ENCODE data around the gene DKK3.

The DKK3 gene

DNA sequence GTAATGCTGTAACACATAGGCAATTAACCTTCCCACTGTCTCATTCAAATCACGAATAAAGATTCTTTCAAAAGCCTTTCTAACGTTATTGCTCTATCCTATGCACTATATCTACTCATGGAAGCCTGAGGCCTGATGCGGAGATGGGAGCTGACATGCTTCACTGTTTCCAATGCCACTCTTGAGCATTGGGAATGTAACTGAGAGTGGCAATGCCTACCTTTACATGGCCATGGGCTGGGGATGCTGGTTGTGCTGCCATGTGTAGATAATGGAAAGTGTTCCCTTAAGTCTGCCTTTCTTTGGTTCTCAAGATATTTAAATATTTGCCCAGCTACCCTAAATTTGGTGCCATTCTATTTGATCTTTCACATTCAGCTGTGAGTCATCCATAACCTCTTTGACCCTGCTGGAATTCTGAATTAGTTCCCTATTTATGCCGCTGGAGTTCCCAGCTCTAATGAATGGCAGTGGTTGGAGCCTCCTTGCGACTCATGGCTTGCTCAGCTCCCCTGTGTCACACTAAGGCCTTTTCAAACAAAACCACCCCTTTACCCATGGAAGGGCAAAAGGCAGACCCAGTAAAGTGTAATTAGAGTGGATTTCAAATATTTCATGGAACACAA lies 21.4 kb upstream of the DKK3 start:
- no peak for DNase-seq (ENCODE audit: low spot score)

- DNase-seq (ENCODE audit: low spot score): no peak
These were observed 20.7 kb upstream of the DKK3 start for GRCh38 chr11:12029119-12029518.

DNA sequence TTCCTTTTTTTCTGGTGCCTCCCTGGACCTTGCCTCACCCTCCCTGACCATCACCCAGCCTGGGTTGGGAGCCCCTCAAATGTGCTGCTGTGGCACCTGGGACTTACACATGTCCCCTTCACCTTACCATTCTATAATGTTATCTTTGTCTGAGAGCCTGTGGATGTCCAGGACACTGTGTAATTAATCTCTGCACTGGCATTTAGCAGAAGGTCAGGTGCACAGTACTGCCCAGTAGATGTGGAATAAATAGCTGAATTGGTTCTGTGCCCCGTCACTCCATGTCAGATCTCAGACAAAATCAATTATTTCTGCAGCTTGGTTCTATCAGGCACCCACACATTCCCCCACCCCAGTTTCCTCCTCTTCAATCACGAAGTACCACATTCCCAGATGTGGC lies 19.9 kb upstream of the DKK3 start:
- no peak for DNase-seq (ENCODE audit: low spot score)

- DNase-seq (ENCODE audit: low spot score): no peak
These were observed 18.1 kb upstream of the DKK3 start for GRCh38 chr11:12026331-12027211.

GRCh38 chr11:12024254-12024926 lies 16.0 kb upstream of the DKK3 start:
- no peak for DNase-seq (ENCODE audit: low spot score)

DNA sequence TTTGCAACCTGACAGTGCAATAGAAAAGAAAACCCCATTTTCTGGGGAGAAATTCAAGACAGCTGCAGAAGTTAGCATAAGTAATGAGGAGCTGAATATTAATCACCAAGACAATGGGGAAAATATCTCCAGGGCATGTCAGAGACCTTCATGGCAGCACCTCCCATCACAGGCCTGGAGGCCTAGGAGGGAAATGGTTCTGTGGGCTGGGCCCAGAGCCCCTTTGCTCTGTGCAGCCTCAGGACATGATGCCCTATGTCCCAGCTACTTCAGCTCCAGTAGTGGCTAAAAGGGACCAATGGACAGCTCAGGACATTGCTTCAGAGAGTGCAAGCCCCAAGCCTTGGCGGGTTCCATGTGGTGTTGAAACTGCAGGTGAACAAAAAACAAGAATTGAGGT lies 14.6 kb upstream of the DKK3 start:
- DNase-seq (ENCODE audit: low spot score): no peak

DNA sequence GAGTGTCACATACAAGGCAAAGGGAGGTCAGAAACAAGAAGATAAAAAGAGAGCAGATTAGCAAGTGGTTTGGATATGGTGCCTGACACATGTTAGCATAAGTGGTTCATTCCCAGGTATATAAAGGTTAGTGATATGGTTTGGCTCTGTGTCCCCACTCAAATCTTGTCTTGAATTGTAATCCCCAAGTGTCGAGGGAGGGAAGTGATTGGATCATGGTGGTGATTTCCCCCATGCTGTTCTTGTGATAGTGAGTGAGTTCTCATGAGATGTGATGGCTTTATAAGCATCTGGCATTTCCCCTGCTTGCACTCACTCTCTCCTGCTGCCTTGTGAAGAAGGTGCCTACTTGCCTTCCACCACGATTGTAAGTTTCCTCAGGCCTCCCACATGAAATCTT lies 12.1 kb upstream of the DKK3 start:
- no peak for DNase-seq (ENCODE audit: low spot score)

GRCh38 chr11:12019866-12020416 lies 11.5 kb upstream of the DKK3 start:
- DNase-seq (ENCODE audit: low spot score): no peak

DNA sequence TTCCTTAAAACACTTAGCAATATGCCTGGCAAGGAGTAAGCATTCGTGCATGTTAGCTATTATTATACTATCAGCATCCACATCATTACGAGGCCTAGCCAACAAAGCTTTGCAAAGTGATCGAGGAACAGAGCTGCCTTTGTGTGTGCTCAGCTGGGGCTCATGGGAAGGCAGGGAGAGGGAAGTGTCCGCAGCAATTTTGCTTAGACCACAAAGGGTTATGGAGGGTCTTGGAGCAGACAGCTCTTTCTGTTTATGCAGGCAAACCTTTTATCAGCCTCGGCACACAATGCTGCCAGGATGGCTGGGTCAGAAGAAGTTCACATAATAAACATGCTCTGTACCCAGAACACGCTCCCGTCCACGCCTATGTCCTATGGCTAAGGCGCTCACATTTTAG lies 10.9 kb upstream of the DKK3 start:
- DNase-seq (ENCODE audit: low spot score): peak; percentile 44

DNA sequence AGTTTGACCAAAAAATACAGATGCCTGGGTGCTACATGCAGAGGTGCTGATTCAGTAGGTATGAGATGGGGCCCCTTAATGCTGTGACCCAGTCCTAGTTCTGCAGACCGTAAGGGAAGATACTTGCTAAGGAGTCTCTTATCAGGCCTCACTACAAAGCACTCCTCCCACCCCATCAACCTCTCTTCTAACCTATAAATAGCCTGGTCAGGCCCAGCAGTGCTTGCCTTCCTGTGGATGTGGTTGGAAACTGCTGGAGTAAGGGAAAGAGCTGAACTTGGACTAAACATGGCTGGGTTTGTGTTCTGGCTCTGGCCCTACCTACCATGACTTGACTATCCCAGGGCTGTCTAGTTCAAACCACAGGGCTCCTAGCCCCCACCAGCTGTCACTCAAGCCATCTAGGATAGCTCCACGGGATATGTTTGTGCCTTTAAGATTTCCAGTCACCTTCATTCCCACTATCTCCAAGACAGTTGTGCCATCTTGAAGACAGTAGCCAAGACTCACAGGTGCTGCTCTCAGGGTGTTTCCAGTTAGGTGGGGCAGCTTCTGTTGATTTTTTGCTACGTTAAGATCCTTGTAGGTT lies 9.5 kb upstream of the DKK3 start:
- DNase-seq (ENCODE audit: low spot score): no peak

DNA sequence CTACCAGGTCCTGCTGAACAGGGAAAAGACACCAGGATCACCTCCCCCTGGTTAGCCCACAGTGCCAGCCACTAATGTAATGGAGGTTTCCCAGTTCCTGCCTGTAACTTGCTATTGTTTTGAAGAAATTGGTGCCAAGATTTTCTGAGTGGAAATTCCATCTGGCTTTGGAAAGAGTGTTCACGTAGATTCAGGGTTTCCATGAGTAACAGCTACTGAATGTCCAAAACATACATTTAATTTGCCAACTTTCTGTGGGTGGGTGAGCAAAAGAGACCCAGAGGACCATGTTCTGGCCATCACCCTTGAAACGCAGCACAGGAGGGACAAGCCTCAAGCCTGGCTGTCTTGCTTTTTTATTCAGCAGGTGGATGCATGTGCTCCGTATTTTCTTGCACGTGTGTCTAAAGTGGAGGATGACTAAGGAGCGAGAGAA lies 8.8 kb upstream of the DKK3 start:
- no peak for DNase-seq (ENCODE audit: low spot score)

DNA sequence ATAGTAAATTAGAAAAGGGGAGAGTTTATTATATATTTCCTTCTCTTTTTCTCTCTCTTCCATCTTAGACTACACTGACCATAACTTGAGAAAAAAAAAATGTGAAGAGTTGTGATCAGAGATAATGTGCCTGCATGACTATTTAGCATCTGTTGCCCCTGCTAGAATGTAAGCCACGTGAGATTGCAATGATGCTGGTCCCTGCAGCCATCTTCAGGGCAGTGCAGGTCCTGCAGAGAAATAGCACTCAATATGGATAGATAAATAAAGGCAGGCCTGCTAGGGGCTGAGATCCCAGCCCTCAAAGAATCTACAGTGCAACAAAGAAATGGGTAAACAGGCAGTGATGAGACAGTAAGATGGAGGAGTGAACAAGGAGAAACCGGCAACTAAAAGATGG lies 7.8 kb upstream of the DKK3 start:
- no peak for DNase-seq (ENCODE audit: low spot score)

DNA sequence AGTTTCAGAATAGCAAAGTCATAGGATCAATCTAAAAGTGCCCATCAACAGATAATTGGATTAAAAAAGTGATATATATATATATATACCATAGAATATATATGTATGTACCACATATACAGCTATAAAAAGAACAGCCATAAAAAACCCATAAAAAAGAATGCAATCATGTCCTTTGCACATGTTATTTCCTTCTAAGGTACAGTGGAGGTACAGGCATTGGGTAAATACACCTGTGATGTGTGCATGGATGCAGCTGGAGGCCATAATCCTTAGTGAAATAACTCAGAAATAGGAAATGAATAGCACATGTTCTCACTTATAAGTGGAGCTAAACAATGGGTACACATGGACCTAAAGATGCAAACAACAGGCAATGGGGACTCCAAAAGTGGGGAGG lies 7.1 kb upstream of the DKK3 start:
- no peak for DNase-seq (ENCODE audit: low spot score)

- DNase-seq (ENCODE audit: low spot score): no peak
These were observed 5.4 kb upstream of the DKK3 start for GRCh38 chr11:12013781-12014180.

GRCh38 chr11:12009617-12010321 lies 1.3 kb upstream of the DKK3 start:
- DNase-seq (ENCODE audit: low spot score): peak; percentile 31

GRCh38 chr11:12008790-12009616 lies 577 bp upstream of the DKK3 start:
- DNase-seq (ENCODE audit: low spot score): peak; percentile 89

DNA sequence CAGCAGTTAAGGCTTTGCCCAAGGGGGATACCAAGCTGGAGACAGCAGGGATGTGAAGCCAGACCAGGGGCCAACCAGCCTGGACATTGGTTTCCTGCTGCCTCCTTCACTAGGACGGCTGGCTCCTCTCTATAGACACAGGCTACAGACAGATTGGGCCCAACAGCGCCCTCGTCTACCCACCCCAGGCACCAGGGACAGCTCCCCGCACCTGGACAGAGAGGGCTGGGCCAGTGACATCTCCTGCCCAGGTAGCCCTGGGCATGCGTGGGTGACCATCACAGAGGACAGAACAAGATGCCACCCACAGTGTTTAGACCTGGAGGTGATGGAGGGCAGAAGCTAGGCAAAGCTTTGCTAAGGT lies 1.2 kb downstream of the DKK3 start:
- DNase-seq (ENCODE audit: low spot score): no peak

- no peak for DNase-seq (ENCODE audit: low spot score)
These were observed 1.7 kb downstream of the DKK3 start for GRCh38 chr11:12006552-12007229.

GRCh38 chr11:12005476-12005875 lies 3.0 kb downstream of the DKK3 start:
- no peak for DNase-seq (ENCODE audit: low spot score)

GRCh38 chr11:12005061-12005460 lies 3.4 kb downstream of the DKK3 start:
- no peak for DNase-seq (ENCODE audit: low spot score)
